ENCODE results near the gene STIMATE. TPM values are rescaled to one million over a fixed set of nuclear protein-coding genes. Genes with fewer than 3 reads are reported as not detected.

STIMATE gene
- total and polyA plus RNA-seq, 2 experiments from 2014 or later: 7.3 to 17.4 TPM

GRCh38 chr3:52829482-52829881, 67.9 kb downstream of the STIMATE start:
- Histone ChIP-seq H3K27ac (no peak overlapping the region), H3K36me3 (no peaks in the 10 kb centered on the region), H3K9me3 (ENCODE audit: low read depth) (no peaks in the 10 kb centered on the region), H3K27me3 (no peaks in the 10 kb centered on the region), H3K4me1 (ENCODE audit: low read depth) (no peaks in the 10 kb centered on the region), H3K4me3 (no peak overlapping the region)
- TF ChIP-seq, protein P1, sequence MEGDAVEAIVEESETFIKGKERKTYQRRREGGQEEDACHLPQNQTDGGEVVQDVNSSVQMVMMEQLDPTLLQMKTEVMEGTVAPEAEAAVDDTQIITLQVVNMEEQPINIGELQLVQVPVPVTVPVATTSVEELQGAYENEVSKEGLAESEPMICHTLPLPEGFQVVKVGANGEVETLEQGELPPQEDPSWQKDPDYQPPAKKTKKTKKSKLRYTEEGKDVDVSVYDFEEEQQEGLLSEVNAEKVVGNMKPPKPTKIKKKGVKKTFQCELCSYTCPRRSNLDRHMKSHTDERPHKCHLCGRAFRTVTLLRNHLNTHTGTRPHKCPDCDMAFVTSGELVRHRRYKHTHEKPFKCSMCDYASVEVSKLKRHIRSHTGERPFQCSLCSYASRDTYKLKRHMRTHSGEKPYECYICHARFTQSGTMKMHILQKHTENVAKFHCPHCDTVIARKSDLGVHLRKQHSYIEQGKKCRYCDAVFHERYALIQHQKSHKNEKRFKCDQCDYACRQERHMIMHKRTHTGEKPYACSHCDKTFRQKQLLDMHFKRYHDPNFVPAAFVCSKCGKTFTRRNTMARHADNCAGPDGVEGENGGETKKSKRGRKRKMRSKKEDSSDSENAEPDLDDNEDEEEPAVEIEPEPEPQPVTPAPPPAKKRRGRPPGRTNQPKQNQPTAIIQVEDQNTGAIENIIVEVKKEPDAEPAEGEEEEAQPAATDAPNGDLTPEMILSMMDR (IDR thresholded peaks at IDR 0.05; ENCODE audit: low read depth, low read length): no peak
- DNase-seq (ENCODE audit: low read depth in 1 of 2, low spot score in 1 of 2): no peak

- Histone ChIP-seq H3K27me3 (no peaks in the 10 kb centered on the region), H3K27ac (no peak overlapping the region), H3K36me3 (no peaks in the 10 kb centered on the region), H3K4me3 (no peak overlapping the region), H3K9me3 (ENCODE audit: low read depth) (no peaks in the 10 kb centered on the region), H3K4me1 (ENCODE audit: low read depth) (no peaks in the 10 kb centered on the region)
- no peak for DNase-seq (ENCODE audit: low read depth in 1 of 2, low spot score in 1 of 2)
- TF ChIP-seq, protein P1 (IDR thresholded peaks at IDR 0.05; ENCODE audit: low read depth, low read length): peak; percentile 10
Observed at GRCh38 chr3:52827866-52828376, 69.4 kb downstream of the STIMATE start.

DNA sequence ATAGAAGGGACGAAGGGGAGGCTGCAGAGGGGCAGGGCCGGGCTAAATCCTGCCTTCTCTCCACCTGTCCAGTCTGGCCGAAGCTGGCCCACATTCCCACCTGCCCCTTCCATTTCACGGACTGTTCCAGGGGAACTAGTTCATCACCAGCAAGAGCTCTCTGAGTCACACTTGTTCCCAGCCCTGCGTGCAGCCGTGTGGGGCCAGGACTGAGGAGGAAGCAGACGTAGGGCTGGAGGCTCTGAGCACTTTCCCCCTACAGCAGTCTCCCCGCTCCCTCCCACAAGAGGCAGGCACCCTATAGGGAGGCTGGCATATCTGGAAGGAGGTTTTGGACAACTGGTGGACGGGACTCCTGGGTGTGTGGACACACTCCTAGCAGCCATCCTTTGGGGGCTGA, 69.9 kb downstream of the STIMATE start:
- Histone ChIP-seq H3K4me3 (no peak overlapping the region), H3K27me3 (no peaks in the 10 kb centered on the region), H3K27ac (no peak overlapping the region), H3K9me3 (ENCODE audit: low read depth) (no peaks in the 10 kb centered on the region), H3K36me3 (no peaks in the 10 kb centered on the region), H3K4me1 (ENCODE audit: low read depth) (no peaks in the 10 kb centered on the region)
- peak in 1 of 2 donors; percentile 23 for DNase-seq (ENCODE audit: low read depth in 1 of 2, low spot score in 1 of 2)
- TF ChIP-seq, protein P1 (IDR thresholded peaks at IDR 0.05; ENCODE audit: low read depth, low read length): no peak

GRCh38 chr3:52824037-52824436, 73.3 kb downstream of the STIMATE start:
- Histone ChIP-seq H3K9me3 (ENCODE audit: low read depth) (no peaks in the 10 kb centered on the region), H3K36me3 (no peaks in the 10 kb centered on the region), H3K27ac (no peak overlapping the region), H3K27me3 (no peaks in the 10 kb centered on the region), H3K4me1 (ENCODE audit: low read depth) (peaks cover 5% of the 10 kb centered on the region), H3K4me3 (no peak overlapping the region)
- DNase-seq (ENCODE audit: low read depth in 1 of 2, low spot score in 1 of 2): no peak
- TF ChIP-seq, protein P1 (IDR thresholded peaks at IDR 0.05; ENCODE audit: low read depth, low read length): no peak

GRCh38 chr3:52822363-52822762, 75.0 kb downstream of the STIMATE start:
- Histone ChIP-seq H3K4me1 (ENCODE audit: low read depth) (peaks cover 5% of the 10 kb centered on the region), H3K4me3 (no peak overlapping the region), H3K27ac (no peak overlapping the region), H3K27me3 (no peaks in the 10 kb centered on the region), H3K36me3 (no peaks in the 10 kb centered on the region), H3K9me3 (ENCODE audit: low read depth) (no peaks in the 10 kb centered on the region)
- TF ChIP-seq, protein P1 (IDR thresholded peaks at IDR 0.05; ENCODE audit: low read depth, low read length): no peak
- DNase-seq (ENCODE audit: low read depth in 1 of 2, low spot score in 1 of 2): no peak

Data from cardiac muscle cell (in vitro differentiated cells and primary cell).